Activated CD8-positive, alpha-beta T cell treated with anti-CD3 and anti-CD28 coated beads for 36 hours (primary cell): ENCODE data around the gene MDM4. TPM values are rescaled to one million over a fixed set of nuclear protein-coding genes. Genes with fewer than 3 reads are reported as not detected.

Experiments used
- ATAC-seq: fragments of 200-7000 bp; cut with Tn5 transposase; one replicate; pipeline ENCODE4 v1.10.0; 2021; ENCODE audit warnings: mild to moderate bottlenecking, moderate library complexity
- CTCF ChIA-PET: fragments of 350-600 bp; sonication (Branson Sonifier 250); formaldehyde crosslinking; loops from one replicate; lab custom pipeline; 2021; ENCODE audit warnings: antibody characterized with exemption; lab: Charles Lee
- POLR2A ChIA-PET: fragments of 350-600 bp; sonication (Branson Sonifier 250); formaldehyde crosslinking; loops from one replicate; lab custom pipeline; 2021; ENCODE audit warnings: antibody characterized with exemption; lab: Charles Lee
- DNase-seq: peaks from one replicate; pipeline ENCODE4 v3.0.0-alpha.2; 2020
- H3K27ac Mint-ChIP-seq: one replicate; pipeline ENCODE4 v1.8.0; 2021; ENCODE audit warnings: mild to moderate bottlenecking, mixed read lengths
- H3K27me3 Mint-ChIP-seq: one replicate; pipeline ENCODE4 v1.8.0; 2021; ENCODE audit warnings: mixed read lengths
- H3K36me3 Mint-ChIP-seq: one replicate; pipeline ENCODE4 v1.8.0; 2021; ENCODE audit warnings: low read depth, mixed read lengths
- H3K4me1 Mint-ChIP-seq: one replicate; pipeline ENCODE4 v1.8.0; 2021; ENCODE audit warnings: low read depth, mixed read lengths
- H3K4me3 Mint-ChIP-seq: one replicate; pipeline ENCODE4 v1.8.0; 2021; ENCODE audit warnings: mild to moderate bottlenecking, moderate library complexity, mixed read lengths
- H3K9me3 Mint-ChIP-seq: one replicate; pipeline ENCODE4 v1.8.0; 2021; ENCODE audit warnings: mixed read lengths
- intact Hi-C: fragments of 100-400 bp; cut with micrococcal nuclease; formaldehyde crosslinking; loops from one replicate; pipeline ENCODE4 v1.10.0; 2022
- total RNA-seq, 2 experiments: library from RNA; stranded (reverse); gene quantifications; one replicate each; pipeline ENCODE4 v1.2.3, GENCODE V29; 2021
- TF ChIP-seq, protein P1 (sequence below): fragments of 200-600 bp; IDR thresholded peaks from one replicate; pipeline ENCODE4 v1.8.0; 2022; ENCODE audit warnings: antibody characterized with exemption, mild to moderate bottlenecking

The MDM4 gene
- total RNA-seq, 2 experiments from 2014 or later: 89.6 to 94.8 TPM

GRCh38 chr1:204584699-204585372 is 68.6 kb downstream of the MDM4 start:
- POLR2A ChIA-PET: no interaction called here
- TF ChIP-seq, protein P1, sequence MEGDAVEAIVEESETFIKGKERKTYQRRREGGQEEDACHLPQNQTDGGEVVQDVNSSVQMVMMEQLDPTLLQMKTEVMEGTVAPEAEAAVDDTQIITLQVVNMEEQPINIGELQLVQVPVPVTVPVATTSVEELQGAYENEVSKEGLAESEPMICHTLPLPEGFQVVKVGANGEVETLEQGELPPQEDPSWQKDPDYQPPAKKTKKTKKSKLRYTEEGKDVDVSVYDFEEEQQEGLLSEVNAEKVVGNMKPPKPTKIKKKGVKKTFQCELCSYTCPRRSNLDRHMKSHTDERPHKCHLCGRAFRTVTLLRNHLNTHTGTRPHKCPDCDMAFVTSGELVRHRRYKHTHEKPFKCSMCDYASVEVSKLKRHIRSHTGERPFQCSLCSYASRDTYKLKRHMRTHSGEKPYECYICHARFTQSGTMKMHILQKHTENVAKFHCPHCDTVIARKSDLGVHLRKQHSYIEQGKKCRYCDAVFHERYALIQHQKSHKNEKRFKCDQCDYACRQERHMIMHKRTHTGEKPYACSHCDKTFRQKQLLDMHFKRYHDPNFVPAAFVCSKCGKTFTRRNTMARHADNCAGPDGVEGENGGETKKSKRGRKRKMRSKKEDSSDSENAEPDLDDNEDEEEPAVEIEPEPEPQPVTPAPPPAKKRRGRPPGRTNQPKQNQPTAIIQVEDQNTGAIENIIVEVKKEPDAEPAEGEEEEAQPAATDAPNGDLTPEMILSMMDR: no peak
- Mint-ChIP-seq H3K36me3 (peaks cover 10% of the 10 kb centered on the region), H3K4me1 (peaks cover 6% of the 10 kb centered on the region), H3K27ac (peak overlapping the region; percentile 23), H3K27me3 (no peaks in the 10 kb centered on the region), H3K4me3 (no peak overlapping the region), H3K9me3 (no peaks in the 10 kb centered on the region)
- peak; percentile 26 for DNase-seq
- ATAC-seq: peak; percentile 58
- intact Hi-C loops: no loop called here
- CTCF ChIA-PET: interaction anchor here (1.0 to 1.7 kb wide), 2 partner anchors 222 kb away, joined by 4 read pairs; no protein-coding TSS in a partner anchor

- H3K36me3 Mint-ChIP-seq: no peaks in the 10 kb centered on the region
- intact Hi-C loops: no loop called here
- TF ChIP-seq, protein P1: no peak
- ATAC-seq (no peak), DNase-seq (no peak)
- CTCF ChIA-PET: interaction anchor here (1.0 to 1.5 kb wide), 2 partner anchors 204 to 219 kb away, joined by 3 to 9 read pairs; no protein-coding TSS in a partner anchor
- POLR2A ChIA-PET: no interaction called here
- H3K4me3 Mint-ChIP-seq: no peak overlapping the region
- no peaks in the 10 kb centered on the region for H3K4me1 Mint-ChIP-seq
- no peaks in the 10 kb centered on the region for H3K27me3 Mint-ChIP-seq
- H3K27ac Mint-ChIP-seq: no peak overlapping the region
- H3K9me3 Mint-ChIP-seq: no peaks in the 10 kb centered on the region
These were observed 71.4 kb downstream of the MDM4 start for GRCh38 chr1:204587621-204588020.

DNA sequence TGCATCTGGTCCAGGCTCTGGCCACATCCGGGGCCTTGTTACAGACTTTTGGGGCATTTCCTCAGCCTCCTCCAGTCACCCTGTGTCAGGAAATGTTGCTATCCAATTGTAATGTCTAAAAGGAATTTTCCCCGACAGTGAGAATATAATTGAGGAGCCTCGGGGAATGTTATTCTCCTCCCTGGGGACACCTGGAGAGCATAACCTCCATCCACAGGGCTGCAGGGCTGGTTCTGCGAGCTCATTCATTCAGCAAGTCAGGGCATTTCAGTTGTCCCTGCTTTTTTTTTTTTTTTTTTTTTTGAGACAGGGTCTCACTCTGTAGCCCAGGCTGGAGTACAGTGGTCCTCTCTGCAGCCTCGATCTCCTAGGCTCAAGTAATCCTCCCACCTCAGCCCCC is 72.6 kb downstream of the MDM4 start:
- Mint-ChIP-seq H3K4me3 (no peak overlapping the region), H3K4me1 (no peaks in the 10 kb centered on the region), H3K9me3 (no peaks in the 10 kb centered on the region), H3K27me3 (no peaks in the 10 kb centered on the region), H3K36me3 (no peaks in the 10 kb centered on the region), H3K27ac (no peak overlapping the region)
- intact Hi-C loops: no loop called here
- TF ChIP-seq, protein P1: no peak
- DNase-seq (no peak), ATAC-seq (no peak)
- CTCF ChIA-PET: interaction anchor here (0.8 to 1.7 kb wide), 4 partner anchors 23 to 353 kb away, joined by 3 to 9 read pairs (median 5); no protein-coding TSS in a partner anchor
- POLR2A ChIA-PET: interaction anchor here (0.7 kb wide), 1 partner anchor 189 kb away, joined by 3 read pairs; no protein-coding TSS in a partner anchor

DNA sequence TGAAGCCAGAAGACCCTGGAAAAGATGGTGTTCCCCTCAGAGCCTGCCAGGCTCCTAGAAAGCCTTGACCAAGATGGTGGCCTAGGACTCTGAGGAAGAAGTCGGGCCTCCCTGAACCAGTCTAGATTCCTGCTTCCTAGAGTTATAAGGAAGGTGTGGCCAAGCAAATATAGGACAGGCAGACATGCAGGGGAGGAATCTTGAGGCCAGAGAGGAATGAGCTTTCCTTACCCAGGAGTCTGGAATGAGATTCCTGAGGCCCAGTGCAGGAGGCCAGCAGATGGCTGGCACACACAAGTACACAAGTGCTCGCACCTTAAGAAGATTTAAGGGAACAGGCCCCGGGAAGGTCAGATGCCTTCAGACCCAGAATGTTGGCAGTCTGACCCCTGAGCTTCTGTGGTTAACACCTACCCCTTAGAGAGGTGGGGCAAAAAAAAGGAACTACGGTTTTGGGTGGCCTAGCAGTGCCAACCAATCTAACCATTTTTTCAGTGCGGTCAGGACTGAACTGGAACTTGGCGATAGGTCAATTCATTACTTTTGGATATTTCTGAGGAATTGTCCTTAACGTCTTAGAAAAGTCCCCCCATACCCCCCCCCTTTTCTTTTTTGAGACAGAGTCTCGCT is 73.3 kb downstream of the MDM4 start:
- CTCF ChIA-PET: interaction anchor here (0.8 to 1.7 kb wide), 3 partner anchors 24 to 353 kb away, joined by 3 to 7 read pairs (median 3); no protein-coding TSS in a partner anchor

More for the DNA sequence above, 73.3 kb downstream of the MDM4 start:
- Mint-ChIP-seq H3K4me3 (no peak overlapping the region), H3K9me3 (no peaks in the 10 kb centered on the region), H3K27me3 (no peaks in the 10 kb centered on the region), H3K27ac (no peak overlapping the region), H3K4me1 (no peaks in the 10 kb centered on the region), H3K36me3 (no peaks in the 10 kb centered on the region)
- TF ChIP-seq, protein P1: no peak
- ATAC-seq (no peak), DNase-seq (no peak)
- intact Hi-C loops: no loop called here
- POLR2A ChIA-PET: no interaction called here
